ENCODE results near the gene GPN1.
"Not testable (repeated sequence)": the region's sequence is repeated elsewhere in the genome, so short reads cannot be mapped to it uniquely, and the experiment has no call there.

GPN1 gene

GRCh38 chr2:27680571-27680970 lies 51.7 kb downstream of the GPN1 start:
- DNase-seq (ENCODE audit: low read depth), result no peak
- TF ChIP-seq, protein P1, sequence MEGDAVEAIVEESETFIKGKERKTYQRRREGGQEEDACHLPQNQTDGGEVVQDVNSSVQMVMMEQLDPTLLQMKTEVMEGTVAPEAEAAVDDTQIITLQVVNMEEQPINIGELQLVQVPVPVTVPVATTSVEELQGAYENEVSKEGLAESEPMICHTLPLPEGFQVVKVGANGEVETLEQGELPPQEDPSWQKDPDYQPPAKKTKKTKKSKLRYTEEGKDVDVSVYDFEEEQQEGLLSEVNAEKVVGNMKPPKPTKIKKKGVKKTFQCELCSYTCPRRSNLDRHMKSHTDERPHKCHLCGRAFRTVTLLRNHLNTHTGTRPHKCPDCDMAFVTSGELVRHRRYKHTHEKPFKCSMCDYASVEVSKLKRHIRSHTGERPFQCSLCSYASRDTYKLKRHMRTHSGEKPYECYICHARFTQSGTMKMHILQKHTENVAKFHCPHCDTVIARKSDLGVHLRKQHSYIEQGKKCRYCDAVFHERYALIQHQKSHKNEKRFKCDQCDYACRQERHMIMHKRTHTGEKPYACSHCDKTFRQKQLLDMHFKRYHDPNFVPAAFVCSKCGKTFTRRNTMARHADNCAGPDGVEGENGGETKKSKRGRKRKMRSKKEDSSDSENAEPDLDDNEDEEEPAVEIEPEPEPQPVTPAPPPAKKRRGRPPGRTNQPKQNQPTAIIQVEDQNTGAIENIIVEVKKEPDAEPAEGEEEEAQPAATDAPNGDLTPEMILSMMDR (conservative IDR thresholded peaks at IDR 0.05; ENCODE audit: low read depth, low read length), result no peak
- no peak overlapping the region for H3K4me3 ChIP-seq (ENCODE audit: low read length)

- no peak overlapping the region for H3K4me3 ChIP-seq (ENCODE audit: low read length)
- TF ChIP-seq, protein P1 (conservative IDR thresholded peaks at IDR 0.05; ENCODE audit: low read depth, low read length), result no peak
- peak; percentile 32 for DNase-seq (ENCODE audit: low read depth)
These were observed 53.0 kb downstream of the GPN1 start for GRCh38 chr2:27681841-27682240.

- peak; percentile 74 for DNase-seq (ENCODE audit: low read depth)
- H3K4me3 ChIP-seq (ENCODE audit: low read length), result not testable (repeated sequence)
These were observed 53.5 kb downstream of the GPN1 start for GRCh38 chr2:27682334-27682771.

- DNase-seq (ENCODE audit: low read depth), result peak; percentile 61
- TF ChIP-seq, protein P1 (conservative IDR thresholded peaks at IDR 0.05; ENCODE audit: low read depth, low read length), result peak; percentile 89
- H3K4me3 ChIP-seq (ENCODE audit: low read length), result no peak overlapping the region
These were observed 54.7 kb downstream of the GPN1 start for GRCh38 chr2:27683390-27684071.

GRCh38 chr2:27685006-27685405 lies 56.2 kb downstream of the GPN1 start:
- H3K4me3 ChIP-seq (ENCODE audit: low read length); DNase-seq (ENCODE audit: low read depth): not testable (repeated sequence)

DNA sequence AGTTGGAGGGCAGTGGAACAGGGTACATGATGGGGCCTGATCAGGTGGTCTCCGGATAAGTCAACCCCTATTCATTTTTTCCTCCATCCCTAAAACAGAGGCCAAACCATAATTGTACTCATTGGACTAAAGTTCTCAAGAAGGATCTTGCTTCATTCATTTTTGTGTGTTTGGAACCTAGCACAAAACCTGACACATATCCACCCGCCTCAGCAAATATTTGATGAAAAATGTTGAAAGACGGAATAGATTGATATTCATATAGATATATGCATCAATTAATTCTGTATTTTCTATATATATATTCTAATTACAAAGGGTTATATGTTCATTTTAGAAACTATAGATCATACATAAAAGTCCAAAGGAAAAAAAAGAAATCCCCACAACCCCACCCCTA lies 56.7 kb downstream of the GPN1 start:
- no peak for DNase-seq (ENCODE audit: low read depth)
- no peak overlapping the region for H3K4me3 ChIP-seq (ENCODE audit: low read length)
- TF ChIP-seq, protein P1 (conservative IDR thresholded peaks at IDR 0.05; ENCODE audit: low read depth, low read length), result no peak

GRCh38 chr2:27687232-27687631 lies 58.4 kb downstream of the GPN1 start:
- TF ChIP-seq, protein P1 (conservative IDR thresholded peaks at IDR 0.05; ENCODE audit: low read depth, low read length), result no peak
- H3K4me3 ChIP-seq (ENCODE audit: low read length), result no peak overlapping the region
- DNase-seq (ENCODE audit: low read depth), result no peak

GRCh38 chr2:27689424-27689823 lies 60.6 kb downstream of the GPN1 start:
- DNase-seq (ENCODE audit: low read depth), result no peak
- no peak overlapping the region for H3K4me3 ChIP-seq (ENCODE audit: low read length)
- TF ChIP-seq, protein P1 (conservative IDR thresholded peaks at IDR 0.05; ENCODE audit: low read depth, low read length), result no peak
